Bronchial epithelial cell (primary cell): Measurements from ENCODE around the gene RCN1. TPM values are rescaled to one million over a fixed set of nuclear protein-coding genes. Genes with fewer than 3 reads are reported as not detected.

Experiments
- DNase-seq: peaks from one replicate; pipeline ENCODE4 v3.0.0-alpha.2; 2010; ENCODE audit warnings: low read depth
- FAIRE-seq: peaks from 2 replicates; lab custom pipeline; 2011; peaks lifted over from hg19 to GRCh38; lab: Jason Lieb, UNC
- H3K27me3 ChIP-seq: 2 replicates; pipeline ENCODE4 v1.5.1; 2011; ENCODE audit warnings: low read length; ENCODE audit not compliant: control insufficient read depth, insufficient read depth
- H3K36me3 ChIP-seq: 2 replicates; pipeline ENCODE4 v1.5.1; 2011; ENCODE audit warnings: low read length; ENCODE audit not compliant: control insufficient read depth, insufficient read depth
- H3K4me3 ChIP-seq: 2 replicates; pipeline ENCODE4 v1.5.1; 2011; ENCODE audit warnings: mild to moderate bottlenecking, low read depth, low read length, control low read depth
- total RNA-seq: library from RNA; depleted of rRNA; stranded (reverse); fragments of >200 nt; gene quantifications from 2 replicates; pipeline ENCODE4 v1.2.1, GENCODE V29; 2014
- TF ChIP-seq, protein P1 (sequence below): IDR thresholded peaks from 2 replicates; pipeline ENCODE4 v1.5.1; 2011; ENCODE audit warnings: mild to moderate bottlenecking, moderate library complexity, low read length, control low read depth, inconsistent platforms; ENCODE audit not compliant: insufficient read depth, severe bottlenecking

The RCN1 gene
- total RNA-seq, 1 donor from 2014 or later, result 113 TPM

DNA sequence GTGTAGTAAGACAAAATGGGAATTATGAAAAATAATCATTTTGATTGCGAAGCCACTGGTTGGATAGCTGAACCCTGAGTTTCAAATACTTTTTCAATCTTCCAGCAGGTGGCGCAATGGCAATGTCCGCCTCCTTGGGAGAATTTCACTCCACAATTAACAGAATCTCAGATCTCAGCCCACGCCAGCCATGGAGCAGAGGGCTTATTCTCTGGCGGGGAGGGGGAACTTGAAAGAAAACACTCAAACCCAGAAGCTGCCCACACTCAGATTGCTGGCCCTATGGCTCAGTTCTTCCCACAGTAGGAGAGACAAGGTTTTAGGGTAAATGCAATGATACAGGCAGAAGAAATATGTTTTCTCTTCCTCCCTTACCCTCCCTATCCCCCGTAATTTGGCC is 38.7 kb upstream of the RCN1 start:
- Histone ChIP-seq H3K4me3 (no peak overlapping the region), H3K36me3 (no peaks in the 10 kb centered on the region), H3K27me3 (no peaks in the 10 kb centered on the region)
- no peak for FAIRE-seq
- DNase-seq, result peak; percentile 34
- TF ChIP-seq, protein P1, sequence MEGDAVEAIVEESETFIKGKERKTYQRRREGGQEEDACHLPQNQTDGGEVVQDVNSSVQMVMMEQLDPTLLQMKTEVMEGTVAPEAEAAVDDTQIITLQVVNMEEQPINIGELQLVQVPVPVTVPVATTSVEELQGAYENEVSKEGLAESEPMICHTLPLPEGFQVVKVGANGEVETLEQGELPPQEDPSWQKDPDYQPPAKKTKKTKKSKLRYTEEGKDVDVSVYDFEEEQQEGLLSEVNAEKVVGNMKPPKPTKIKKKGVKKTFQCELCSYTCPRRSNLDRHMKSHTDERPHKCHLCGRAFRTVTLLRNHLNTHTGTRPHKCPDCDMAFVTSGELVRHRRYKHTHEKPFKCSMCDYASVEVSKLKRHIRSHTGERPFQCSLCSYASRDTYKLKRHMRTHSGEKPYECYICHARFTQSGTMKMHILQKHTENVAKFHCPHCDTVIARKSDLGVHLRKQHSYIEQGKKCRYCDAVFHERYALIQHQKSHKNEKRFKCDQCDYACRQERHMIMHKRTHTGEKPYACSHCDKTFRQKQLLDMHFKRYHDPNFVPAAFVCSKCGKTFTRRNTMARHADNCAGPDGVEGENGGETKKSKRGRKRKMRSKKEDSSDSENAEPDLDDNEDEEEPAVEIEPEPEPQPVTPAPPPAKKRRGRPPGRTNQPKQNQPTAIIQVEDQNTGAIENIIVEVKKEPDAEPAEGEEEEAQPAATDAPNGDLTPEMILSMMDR, result peak; percentile 58

DNA sequence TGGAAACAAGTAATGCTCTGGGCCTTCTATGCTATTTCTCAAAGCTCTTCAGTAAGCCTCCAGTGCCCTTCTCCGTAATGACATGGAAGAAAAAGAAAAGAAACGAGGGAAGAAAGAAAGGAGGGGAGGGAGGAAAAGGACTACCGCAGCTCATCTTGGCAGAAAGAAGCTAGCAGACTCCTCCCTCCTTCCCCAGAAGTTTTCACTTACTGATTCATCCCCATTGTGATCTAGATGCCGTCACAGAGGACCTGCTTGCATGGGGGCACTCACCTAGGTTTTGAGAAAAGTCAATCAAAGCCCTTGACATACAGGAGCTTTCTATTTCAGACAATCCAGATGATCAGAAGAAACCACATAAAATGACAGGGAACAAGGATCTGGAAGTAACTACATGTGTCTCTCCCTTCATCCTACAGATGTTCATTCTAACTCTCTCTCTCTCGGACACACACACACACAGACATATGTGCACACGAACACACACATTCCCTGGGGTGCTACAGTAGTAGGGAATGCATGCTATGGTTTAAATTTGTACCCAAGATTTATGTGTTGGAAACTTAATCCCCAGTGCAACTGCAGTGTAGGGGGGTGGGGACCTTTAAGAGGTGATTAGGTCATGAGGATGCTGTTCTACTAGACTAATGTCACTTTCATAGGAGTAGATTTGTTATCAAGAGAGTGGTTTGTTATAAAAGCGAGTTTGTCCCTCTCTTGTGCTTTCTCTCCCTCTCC is 37.6 kb upstream of the RCN1 start:
- Histone ChIP-seq H3K4me3 (no peak overlapping the region), H3K27me3 (peaks cover 4% of the 10 kb centered on the region), H3K36me3 (no peaks in the 10 kb centered on the region)
- TF ChIP-seq, protein P1, result no peak
- DNase-seq, result no peak
- FAIRE-seq, result no peak

DNA sequence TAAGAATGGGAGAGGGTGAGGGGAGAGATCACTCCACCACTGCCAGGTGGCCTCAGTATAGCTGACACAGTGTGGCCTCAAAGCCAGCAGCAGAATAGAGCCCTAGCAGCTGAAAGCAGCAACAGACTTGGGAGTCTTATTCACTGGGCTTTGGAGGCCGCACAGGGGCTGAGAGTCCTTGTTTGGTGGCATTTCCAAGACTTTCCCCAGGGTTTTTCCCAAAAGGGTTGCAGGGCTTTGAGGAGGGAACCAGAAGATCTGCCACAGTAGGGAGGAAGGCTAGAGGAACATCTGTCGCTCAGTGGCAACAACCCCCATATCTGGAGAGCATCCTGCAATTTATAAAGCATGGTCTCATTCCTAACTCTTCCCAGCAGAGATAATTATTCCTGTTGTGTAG is 35.0 kb upstream of the RCN1 start:
- FAIRE-seq (no peak), DNase-seq (no peak)
- TF ChIP-seq, protein P1, result no peak
- Histone ChIP-seq H3K4me3 (no peak overlapping the region), H3K36me3 (no peaks in the 10 kb centered on the region), H3K27me3 (peaks cover 6% of the 10 kb centered on the region)

GRCh38 chr11:32056438-32056837 is 34.4 kb upstream of the RCN1 start:
- no peak for DNase-seq

DNA sequence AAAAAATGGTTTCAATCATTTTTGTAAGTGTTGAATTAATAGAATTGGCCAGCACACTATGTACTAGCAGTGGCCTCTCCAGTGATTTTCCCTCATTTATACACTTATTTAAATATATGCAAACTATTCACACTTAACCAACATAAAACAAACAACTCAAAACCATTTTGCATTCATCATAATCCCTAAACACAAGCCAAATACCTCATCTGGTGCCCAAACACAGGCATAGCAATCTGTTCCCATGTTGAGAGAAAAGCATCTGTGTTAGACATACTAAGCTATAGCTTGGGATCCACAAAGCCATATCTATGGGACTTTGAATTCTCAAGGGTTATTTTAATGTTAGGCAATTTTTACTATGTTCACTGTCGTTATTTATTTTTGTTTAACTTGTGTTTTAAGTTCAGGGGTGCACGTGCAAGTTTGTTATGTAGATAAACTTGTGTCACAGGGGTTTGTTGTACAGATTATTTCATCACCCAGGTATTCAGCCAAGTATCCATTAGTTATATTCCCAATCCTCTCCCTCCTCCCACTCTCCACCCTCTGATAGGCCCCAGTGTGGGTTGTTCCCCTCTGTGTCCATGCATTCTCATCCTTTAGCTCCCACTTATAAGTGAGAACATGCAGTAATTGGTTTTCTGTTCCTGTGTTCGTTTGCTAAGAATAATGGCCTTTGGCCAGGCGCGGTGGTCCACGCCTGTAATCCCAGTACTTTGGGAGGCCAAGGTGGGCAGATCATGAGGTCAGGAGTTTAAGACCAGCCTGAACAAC is 31.0 kb upstream of the RCN1 start:
- TF ChIP-seq, protein P1, result no peak
- DNase-seq (no peak), FAIRE-seq (no peak)
- Histone ChIP-seq H3K4me3 (no peak overlapping the region), H3K36me3 (no peaks in the 10 kb centered on the region), H3K27me3 (peaks cover 8% of the 10 kb centered on the region)

More at GRCh38 chr11:32056438-32056837, 34.4 kb upstream of the RCN1 start:
- peaks cover 6% of the 10 kb centered on the region for H3K27me3 ChIP-seq
- no peaks in the 10 kb centered on the region for H3K36me3 ChIP-seq
- TF ChIP-seq, protein P1, result no peak
- H3K4me3 ChIP-seq, result no peak overlapping the region
- FAIRE-seq, result no peak
